BE2C (cell line): ENCODE data around the gene RASA3.

Experiments
- DNase-seq: peaks from one replicate; pipeline ENCODE4 v3.0.0-alpha.2; 2020
- H3K27me3 ChIP-seq: fragments of 250-450 bp; sonication (Bioruptor Pico); 2 replicates; pipeline ENCODE4 v1.5.1; 2020; ENCODE audit warnings: mild to moderate bottlenecking
- H3K36me3 ChIP-seq: fragments of 250-450 bp; sonication (Bioruptor Pico); 2 replicates; pipeline ENCODE4 v1.5.1; 2020; ENCODE audit warnings: mild to moderate bottlenecking
- H3K4me1 ChIP-seq: fragments of 250-450 bp; sonication (Bioruptor Pico); 2 replicates; pipeline ENCODE4 v1.5.1; 2020
- H3K4me3 ChIP-seq: 2 replicates; pipeline ENCODE4 v1.5.1; 2011; ENCODE audit warnings: low read depth, low read length
- H3K9me3 ChIP-seq: fragments of 250-450 bp; sonication (Bioruptor Pico); 2 replicates; pipeline ENCODE4 v1.5.1; 2020
- CTCF ChIP-seq: IDR thresholded peaks from 2 replicates; pipeline ENCODE4 v1.5.1; 2012; ENCODE audit warnings: mild to moderate bottlenecking, low read depth, low read length

RASA3 gene

GRCh38 chr13:114031631-114032030 lies 100.8 kb downstream of the RASA3 start:
- no peak overlapping the region for H3K4me3 ChIP-seq
- no peak for DNase-seq
- no peaks in the 10 kb centered on the region; the same call in 1 of the 2 replicates for H3K4me1 ChIP-seq
- 0 out of 2 replicates have a peak, but pooled peaks cover 4% of the 10 kb centered on the region for H3K9me3 ChIP-seq
- no peaks in the 10 kb centered on the region for H3K27me3 ChIP-seq
- no peak for TF ChIP-seq CTCF
- H3K36me3 ChIP-seq: peaks cover 6% of the 10 kb centered on the region; the same call in 1 of the 2 replicates

DNA sequence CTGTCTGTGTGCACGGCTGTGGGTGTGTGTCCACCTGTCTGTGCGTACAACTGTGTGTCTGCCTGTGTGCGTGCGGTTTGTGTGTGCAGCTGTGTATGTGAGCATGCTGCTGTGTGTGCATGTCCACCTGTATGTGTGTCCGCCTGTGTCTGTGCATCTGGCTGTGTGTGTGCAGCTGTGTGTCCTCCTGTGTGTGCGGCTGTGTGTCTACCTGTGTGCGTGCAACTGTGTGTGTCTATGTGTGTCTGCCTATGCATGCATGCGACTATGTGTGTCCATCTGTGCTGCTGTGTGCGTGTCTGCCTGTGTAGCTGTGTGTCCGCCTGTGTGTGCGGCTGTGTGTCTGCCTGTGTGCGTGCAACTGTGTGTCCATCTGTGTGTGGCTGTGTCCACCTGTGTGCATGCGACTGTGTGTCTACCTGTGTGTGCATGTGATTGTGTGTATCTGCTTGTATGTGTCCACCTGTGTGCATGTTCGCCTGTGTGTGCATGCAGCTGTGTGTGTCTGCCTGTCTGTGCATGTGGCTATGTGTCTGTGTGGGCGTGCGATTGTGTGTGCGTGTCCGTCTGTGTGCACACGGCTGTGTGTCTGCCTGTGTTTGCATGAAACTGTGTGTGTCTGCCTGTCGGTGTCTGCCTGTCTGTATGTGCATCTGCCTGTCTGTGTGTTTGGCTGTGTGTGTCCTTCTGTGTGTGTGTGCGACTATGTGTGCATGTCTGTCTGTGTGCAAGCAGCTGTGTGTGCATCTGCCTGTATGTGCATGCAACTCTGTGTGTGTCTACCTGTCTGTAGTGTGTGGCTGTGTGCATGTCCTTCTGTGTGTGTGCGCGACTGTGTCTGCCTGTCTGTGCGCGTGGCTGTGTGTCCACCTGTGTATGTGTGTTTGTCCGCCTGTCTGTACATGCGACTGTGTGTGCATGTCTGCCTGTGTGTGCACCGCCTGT lies 101.5 kb downstream of the RASA3 start:
- Histone ChIP-seq H3K4me1 (peaks cover 5% of the 10 kb centered on the region), H3K36me3 (peaks cover 6% of the 10 kb centered on the region; the same call in 1 of the 2 replicates), H3K4me3 (no peak overlapping the region), H3K27me3 (no peaks in the 10 kb centered on the region), H3K9me3 (0 out of 2 replicates have a peak, but pooled peaks cover 4% of the 10 kb centered on the region)
- no peak for TF ChIP-seq CTCF
- DNase-seq: no peak

GRCh38 chr13:114029866-114030625 lies 102.4 kb downstream of the RASA3 start:
- H3K27me3 ChIP-seq: no peaks in the 10 kb centered on the region
- no peak for TF ChIP-seq CTCF
- peaks cover 6% of the 10 kb centered on the region; the same call in 1 of the 2 replicates for H3K36me3 ChIP-seq
- DNase-seq: no peak
- H3K4me3 ChIP-seq: no peak overlapping the region
- H3K9me3 ChIP-seq: 0 out of 2 replicates have a peak, but pooled peaks cover 4% of the 10 kb centered on the region
- peaks cover 7% of the 10 kb centered on the region for H3K4me1 ChIP-seq

DNA sequence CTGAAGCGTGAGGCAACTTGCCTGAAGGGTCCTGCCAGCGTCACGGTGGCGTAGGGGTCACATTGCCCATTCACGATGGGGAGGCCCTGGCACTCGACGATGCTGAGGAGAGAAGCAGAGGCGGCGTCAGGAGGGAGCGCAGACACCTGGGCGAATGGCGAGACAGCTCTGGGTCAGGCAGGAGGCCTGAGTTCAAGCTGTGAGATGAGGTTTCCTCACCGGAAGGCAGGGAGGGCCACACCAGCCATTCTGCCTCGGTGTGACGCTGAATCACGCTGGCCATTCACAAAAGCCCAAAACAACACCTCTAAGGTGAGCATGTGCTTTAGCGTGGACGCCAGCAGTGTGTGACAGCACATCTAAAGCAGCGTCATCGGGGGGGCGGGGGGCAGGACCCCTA lies 104.6 kb downstream of the RASA3 start:
- TF ChIP-seq CTCF: no peak
- no peak overlapping the region for H3K4me3 ChIP-seq
- no peak for DNase-seq
- H3K27me3 ChIP-seq: no peaks in the 10 kb centered on the region
- 0 out of 2 replicates have a peak, but pooled peaks cover 4% of the 10 kb centered on the region for H3K9me3 ChIP-seq
- peaks cover 7% of the 10 kb centered on the region for H3K4me1 ChIP-seq
- H3K36me3 ChIP-seq: peaks cover 9% of the 10 kb centered on the region; the same call in 1 of the 2 replicates

GRCh38 chr13:114027046-114027715 lies 105.2 kb downstream of the RASA3 start:
- TF ChIP-seq CTCF: no peak
- H3K9me3 ChIP-seq: 0 out of 2 replicates have a peak, but pooled peaks cover 4% of the 10 kb centered on the region
- H3K4me1 ChIP-seq: peaks cover 7% of the 10 kb centered on the region
- no peak overlapping the region for H3K4me3 ChIP-seq
- H3K36me3 ChIP-seq: peaks cover 9% of the 10 kb centered on the region; the same call in 1 of the 2 replicates
- no peak for DNase-seq
- no peaks in the 10 kb centered on the region for H3K27me3 ChIP-seq
